ENCODE measurements around the gene UBTF. TPM values are rescaled to one million over a fixed set of nuclear protein-coding genes. Genes with fewer than 3 reads are reported as not detected.

The UBTF gene
- total and polyA plus RNA-seq, 2 of the 8 experiments (the other 6 are each of a cell fraction or from before 2014, with no cell fraction given), result 14.7 to 106 TPM

- WGBS, 2 experiments (ENCODE audit: extremely low coverage in 1 of 2, insufficient coverage in 1 of 2, insufficient read length in 1 of 2, insufficient replicate concordance in 2 of 2, low coverage in 1 of 2, low lambda C conversion rate in 2 of 2, missing lambda C conversion rate in 1 of 2), result 39% methylated on average over 44 of the region's 64 CpGs; no CpG with 5 or more reads in 1 of the 2 experiments
- H2AK5ac ChIP-seq (ENCODE audit: low read depth, low read length), result no peak overlapping the region
- no peak overlapping the region for H4K5ac ChIP-seq (ENCODE audit: insufficient read length, low read depth, low read length)
- POLR2A ChIA-PET (ENCODE audit: partially characterized antibody), result interaction anchor here (0.5 to 10.4 kb wide), 18 partner anchors 9 to 151 kb away, joined by 3 to 135 read pairs (median 4); partner anchors contain the start of genes ATXN7L3, GRN, RUNDC3A and SLC25A39
- H2BK20ac ChIP-seq (ENCODE audit: low read length), result no peak overlapping the region
- H2BK15ac ChIP-seq (ENCODE audit: low read length), result no peak overlapping the region
- H2BK120ac ChIP-seq (replicated peaks; ENCODE audit: low read depth, low read length), result no peak overlapping the region
- no peak for FAIRE-seq
- peak overlapping the region in 1 of 2 experiments; percentile 40; a peak in 2 of 4 replicates for H3K4me2 ChIP-seq (ENCODE audit: insufficient read depth in 1 of 2, low read depth in 2 of 2, low read length in 2 of 2)
- peak overlapping the region; percentile 87; the same call in 1 of the 2 replicates for H4K8ac ChIP-seq (ENCODE audit: extremely low read depth, insufficient read depth, low read length)
- no peaks in the 10 kb centered on the region for H3K23me2 ChIP-seq (ENCODE audit: low read depth, low read length)
- no peaks in the 10 kb centered on the region for H3K79me2 ChIP-seq (ENCODE audit: control insufficient read depth in 1 of 2, insufficient read depth in 2 of 2, low read length in 2 of 2)
- no peak overlapping the region for H3K9ac ChIP-seq (replicated peaks in 1 of 4; ENCODE audit: extremely low read depth in 1 of 4, low read depth in 3 of 4, low read length in 3 of 4)
- H3K56ac ChIP-seq (replicated peaks; ENCODE audit: insufficient read length, low read depth, low read length), result no peak overlapping the region
- peak; percentile 85 to 97 for DNase-seq (ENCODE audit: low read depth in 1 of 2, low spot score in 2 of 2)
- H3K36me3 ChIP-seq (ENCODE audit: control insufficient read depth in 2 of 4, insufficient read depth in 4 of 4, low read length in 3 of 4), result peaks cover 33 to 68% (median 50%) of the 10 kb centered on the region in 4 experiments
- peak overlapping the region; percentile 32; the same call in 1 of the 2 replicates for H3K18ac ChIP-seq (ENCODE audit: extremely low read depth, low read length)
- H3K4ac ChIP-seq (replicated peaks; ENCODE audit: insufficient read length, low read depth, low read length), result no peak overlapping the region
- peaks cover 0 to 9% of the 10 kb centered on the region in 2 experiments for H4K20me1 ChIP-seq (replicated peaks in 1 of 2; ENCODE audit: control insufficient read depth in 1 of 2, insufficient read depth in 2 of 2, low read length in 2 of 2)
- no peak overlapping the region for H3K4me3 ChIP-seq (ENCODE audit: extremely low read depth in 1 of 4, insufficient read depth in 2 of 4, low read depth in 3 of 4, low read length in 4 of 4)
- peak overlapping the region; percentile 10 for H4K91ac ChIP-seq (replicated peaks; ENCODE audit: insufficient read length, low read length)
- no peaks in the 10 kb centered on the region for H3K9me3 ChIP-seq (ENCODE audit: insufficient read depth in 2 of 2, low read depth in 1 of 2, low read length in 1 of 2)
- H2AFZ ChIP-seq (ENCODE audit: low read length), result no peak overlapping the region
- H3K79me1 ChIP-seq (ENCODE audit: low read depth, low read length), result no peaks in the 10 kb centered on the region; the same call in none of the 2 replicates
- H2BK12ac ChIP-seq (ENCODE audit: low read depth, low read length), result no peak overlapping the region
- peak overlapping the region; percentile 44; the same call in 1 of the 2 replicates for H2BK5ac ChIP-seq (ENCODE audit: low read depth, low read length)
- CTCF ChIA-PET (ENCODE audit: partially characterized antibody), result interaction anchor here (0.5 to 12.7 kb wide), 49 partner anchors 9 to 1109 kb away, joined by 3 to 158 read pairs (median 5); partner anchors contain the start of genes GRN, HROB, RUNDC3A and SLC25A39
- no peaks in the 10 kb centered on the region for H3K27me3 ChIP-seq (replicated peaks in 1 of 4; ENCODE audit: control insufficient read depth in 3 of 4, extremely low read depth in 1 of 4, insufficient read depth in 3 of 4, low read length in 3 of 4)
- peak overlapping the region; percentile 45; the same call in 1 of the 2 replicates for H3K27ac ChIP-seq (ENCODE audit: low read depth, low read length)
- no peak overlapping the region for H3K14ac ChIP-seq (ENCODE audit: insufficient read length)
- H3K23ac ChIP-seq (ENCODE audit: insufficient read length), result no peak overlapping the region
- H3K4me1 ChIP-seq (replicated peaks in 1 of 4; ENCODE audit: control insufficient read depth in 3 of 4, insufficient read depth in 4 of 4, low read length in 3 of 4), result peaks cover 0 to 11% (median 3%) of the 10 kb centered on the region in 4 experiments; a peak in 5 of 7 replicates
- TF ChIP-seq KDM4A (IDR thresholded peaks at IDR 0.05; ENCODE audit: low read depth, low read length, severe bottlenecking) (no peak), CBX8 (IDR thresholded peaks at IDR 0.05; ENCODE audit: borderline replicate concordance, low read depth, low read length) (no peak), CTBP2 (IDR thresholded peaks at IDR 0.05; ENCODE audit: borderline replicate concordance, insufficient read depth, insufficient read length, low read length) (peak; percentile 66), BRCA1 (IDR thresholded peaks at IDR 0.05; ENCODE audit: low read depth, low read length) (0 out of 2 replicates have a peak, but pooled peaks have one; percentile 32), POLR2AphosphoS5 (IDR thresholded peaks at IDR 0.05; ENCODE audit: low read depth, low read length) (no peak; the same call in 1 of the 2 replicates), CTCF (IDR thresholded peaks at IDR 0.05; ENCODE audit: control extremely low read depth in 1 of 3, insufficient read depth in 1 of 3, low read depth in 1 of 3, low read length in 3 of 3) (peak; percentile 82 to 99 (median 95)), GTF2F1 (IDR thresholded peaks at IDR 0.05; ENCODE audit: borderline replicate concordance, low read depth, low read length) (0 out of 2 replicates have a peak, but pooled peaks have one; percentile 20), SP4 (IDR thresholded peaks at IDR 0.05; ENCODE audit: low read length) (peak; percentile 87)
Measured at GRCh38 chr17:44210342-44211192, 8.9 kb downstream of the UBTF start.
